HG02938 (cell line): ENCODE data around the gene MUC13.

ENCODE experiments used
- ATAC-seq: cut with Tn5 transposase; IDR thresholded peaks from one replicate; pipeline ENCODE4 v1.9.1; 2021; ENCODE audit warnings: mild to moderate bottlenecking, moderate library complexity; ENCODE audit not compliant: unreplicated experiment

Gene MUC13

GRCh38 chr3:124951511-124952281 lies 17.1 kb upstream of the MUC13 start:
- no peak for ATAC-seq

GRCh38 chr3:124950026-124950425 lies 15.5 kb upstream of the MUC13 start:
- ATAC-seq, result no peak

- ATAC-seq, result no peak
Observed at GRCh38 chr3:124942613-124943012, 8.1 kb upstream of the MUC13 start.

GRCh38 chr3:124941771-124942170 lies 7.2 kb upstream of the MUC13 start:
- no peak for ATAC-seq

- no peak for ATAC-seq
Observed at GRCh38 chr3:124939661-124940060, 5.1 kb upstream of the MUC13 start.

- no peak for ATAC-seq
Observed at GRCh38 chr3:124938896-124939295, 4.3 kb upstream of the MUC13 start.

GRCh38 chr3:124937049-124937448 lies 2.5 kb upstream of the MUC13 start:
- no peak for ATAC-seq

- no peak for ATAC-seq
Observed at GRCh38 chr3:124935794-124936542, 1.4 kb upstream of the MUC13 start.

- ATAC-seq, result no peak
Observed at GRCh38 chr3:124935264-124935663, 713 bp upstream of the MUC13 start.

- ATAC-seq, result no peak
Observed at GRCh38 chr3:124928333-124929202, 6.0 kb downstream of the MUC13 start.

GRCh38 chr3:124927574-124928045 lies 6.9 kb downstream of the MUC13 start:
- peak; percentile 75 for ATAC-seq

GRCh38 chr3:124926426-124927101 lies 8.0 kb downstream of the MUC13 start:
- ATAC-seq, result no peak

- ATAC-seq, result no peak
Observed at GRCh38 chr3:124924741-124925140, 9.8 kb downstream of the MUC13 start.

- no peak for ATAC-seq
Observed at GRCh38 chr3:124923833-124924232, 10.7 kb downstream of the MUC13 start.

GRCh38 chr3:124920718-124921117 lies 13.8 kb downstream of the MUC13 start:
- no peak for ATAC-seq

- ATAC-seq, result no peak
Observed at GRCh38 chr3:124919756-124920155, 14.8 kb downstream of the MUC13 start.

- no peak for ATAC-seq
Observed at GRCh38 chr3:124918524-124918923, 16.0 kb downstream of the MUC13 start.

- ATAC-seq, result no peak
Observed at GRCh38 chr3:124916837-124917409, 17.6 kb downstream of the MUC13 start.

GRCh38 chr3:124915254-124915653 lies 19.3 kb downstream of the MUC13 start:
- no peak for ATAC-seq

- ATAC-seq, result no peak
Observed at GRCh38 chr3:124907957-124908356, 26.6 kb downstream of the MUC13 start.
